ENCODE results near the gene FMNL1. TPM values are rescaled to one million over a fixed set of nuclear protein-coding genes. Genes with fewer than 3 reads are reported as not detected.
A peak's percentile ranks its signal among the peaks of the same experiment; 100 is the strongest.

Gene FMNL1
- total RNA-seq, 1 donor from 2014 or later: 13.7 TPM

- ATAC-seq: peak; percentile 30
- intact Hi-C loops (cut with DNase I): no loop called here
- no peak for DNase-seq (ENCODE audit: missing footprints)
These were observed 67.1 kb downstream of the FMNL1 start for GRCh38 chr17:45288825-45289224.

GRCh38 chr17:45289301-45290268 is 67.9 kb downstream of the FMNL1 start:
- intact Hi-C loops (cut with DNase I): no loop called here
- DNase-seq (ENCODE audit: missing footprints) (no peak), ATAC-seq (no peak)

DNA sequence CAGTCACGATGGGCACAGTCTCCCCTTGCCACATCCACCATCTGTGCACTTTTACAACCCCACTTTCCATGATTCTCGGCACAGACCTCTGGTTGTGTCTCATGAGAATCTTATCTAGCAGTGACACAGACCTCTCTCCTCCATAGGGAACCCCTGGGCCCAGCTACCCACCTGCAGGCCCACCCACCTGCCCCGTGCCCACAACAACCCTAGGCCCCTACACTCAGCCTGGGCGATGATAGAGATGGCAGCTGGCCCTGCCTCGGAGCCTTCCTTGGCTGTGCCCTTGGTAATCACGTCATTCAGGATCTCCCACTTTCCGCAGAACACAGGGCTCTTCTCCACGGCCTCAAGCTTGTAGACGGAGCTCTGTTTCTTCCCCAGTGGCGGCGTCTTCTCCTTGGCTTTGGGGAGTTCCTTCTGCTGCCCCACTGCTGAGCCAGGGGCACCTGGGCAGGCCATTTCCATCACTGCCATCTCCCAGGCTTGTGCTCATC is 68.6 kb downstream of the FMNL1 start:
- no peak for DNase-seq (ENCODE audit: missing footprints)
- intact Hi-C loops (cut with DNase I): no loop called here
- ATAC-seq: no peak

DNA sequence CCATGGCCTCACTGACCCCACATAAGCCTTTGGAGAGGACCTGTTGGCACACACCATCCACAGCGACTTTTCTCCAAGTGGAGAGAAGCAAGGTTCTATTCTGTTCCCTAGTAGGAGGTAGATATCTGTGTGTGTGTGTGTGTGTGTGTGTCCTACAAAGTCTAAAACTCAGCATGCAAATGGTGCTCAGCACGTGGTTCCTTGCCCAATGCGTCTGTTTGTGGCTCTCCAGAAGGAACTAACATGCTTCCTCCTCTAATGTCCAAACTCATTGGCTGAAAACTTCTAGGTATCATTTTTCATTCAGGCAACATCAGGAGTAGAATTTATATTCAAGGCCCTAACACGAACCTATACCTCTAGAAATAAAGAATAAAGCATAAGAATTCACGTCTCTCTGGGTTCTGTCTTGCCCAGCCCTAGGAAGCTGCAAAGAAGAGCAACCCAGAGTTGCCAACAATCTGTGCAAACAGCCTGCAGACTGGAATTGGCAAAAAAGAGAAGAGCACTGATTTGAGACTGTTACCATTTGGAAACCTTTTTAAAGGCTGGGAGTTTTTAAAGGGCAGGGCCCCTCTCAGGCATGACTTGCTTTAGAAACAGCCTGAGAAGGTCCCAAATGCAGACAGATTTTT is 69.6 kb downstream of the FMNL1 start:
- no peak for DNase-seq (ENCODE audit: missing footprints)

GRCh38 chr17:45292696-45293412 is 71.2 kb downstream of the FMNL1 start:
- ATAC-seq: no peak
- no peak for DNase-seq (ENCODE audit: missing footprints)
- intact Hi-C loops (cut with DNase I): no loop called here

More for the DNA sequence above, 69.6 kb downstream of the FMNL1 start:
- ATAC-seq: no peak
- intact Hi-C loops (cut with DNase I): no loop called here

DNA sequence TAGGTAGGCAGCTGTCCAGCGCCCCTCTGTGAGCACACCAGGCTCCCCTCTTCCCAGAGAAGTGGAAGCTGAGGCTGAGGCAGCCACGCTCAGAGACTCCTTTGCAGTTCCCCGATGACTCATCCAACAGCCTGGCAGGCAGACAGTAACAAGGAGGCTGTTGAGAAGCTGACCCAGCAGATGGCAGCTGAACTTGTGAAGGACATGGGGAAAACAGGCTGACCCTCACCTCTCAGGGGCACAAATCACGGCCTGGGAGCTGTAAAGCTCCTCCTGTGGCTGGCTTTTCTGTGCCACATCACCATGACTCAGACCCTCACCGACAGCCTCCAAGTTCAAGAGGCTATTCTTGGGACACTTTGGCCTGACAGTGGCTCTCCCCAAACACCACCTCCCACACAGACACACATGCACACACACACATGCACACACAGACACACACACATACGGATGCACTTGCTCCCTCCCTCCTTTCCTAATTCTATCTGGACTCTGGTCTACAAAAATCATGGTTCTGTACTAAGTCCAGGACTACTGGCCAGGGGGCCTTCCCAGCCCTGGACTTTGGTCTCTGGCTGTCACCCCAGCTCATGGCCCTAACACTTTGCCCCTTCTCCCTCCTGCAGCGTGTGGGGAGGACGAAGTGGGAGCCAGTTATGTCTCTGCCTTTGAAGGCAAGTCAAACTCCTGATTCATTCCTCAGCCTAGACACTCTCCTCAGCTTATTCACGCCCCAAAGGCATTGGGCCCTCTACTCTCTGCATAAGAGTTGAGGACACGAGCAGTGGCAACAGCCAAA is 71.9 kb downstream of the FMNL1 start:
- DNase-seq (ENCODE audit: missing footprints) (no peak), ATAC-seq (peak; percentile 80)
- intact Hi-C loops (cut with DNase I): loop anchor here (2.0 kb wide), 1 partner anchor 17 kb away; no protein-coding TSS in a partner anchor

DNA sequence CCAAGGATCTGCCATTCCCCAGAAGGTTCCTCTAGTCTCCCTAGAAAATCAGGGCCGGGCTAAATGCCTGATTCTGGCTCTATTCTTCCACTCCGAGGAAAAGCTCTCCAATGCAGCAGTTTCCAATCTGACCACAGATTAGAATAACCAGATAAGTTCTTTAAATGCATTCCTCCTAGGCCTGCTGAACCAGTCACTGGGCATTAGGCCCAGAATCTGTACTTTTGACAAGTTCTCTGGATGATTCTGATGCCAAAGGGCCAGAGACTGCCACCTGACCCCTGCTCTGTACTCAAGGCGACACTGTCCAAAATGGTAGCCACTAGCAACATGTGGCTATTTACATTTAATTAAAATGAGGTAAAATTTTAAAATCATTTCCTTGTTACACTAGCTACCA is 72.8 kb downstream of the FMNL1 start:
- intact Hi-C loops (cut with DNase I): loop anchor here (2.0 kb wide), 1 partner anchor 16 kb away; no protein-coding TSS in a partner anchor
- DNase-seq (ENCODE audit: missing footprints): no peak

DNA sequence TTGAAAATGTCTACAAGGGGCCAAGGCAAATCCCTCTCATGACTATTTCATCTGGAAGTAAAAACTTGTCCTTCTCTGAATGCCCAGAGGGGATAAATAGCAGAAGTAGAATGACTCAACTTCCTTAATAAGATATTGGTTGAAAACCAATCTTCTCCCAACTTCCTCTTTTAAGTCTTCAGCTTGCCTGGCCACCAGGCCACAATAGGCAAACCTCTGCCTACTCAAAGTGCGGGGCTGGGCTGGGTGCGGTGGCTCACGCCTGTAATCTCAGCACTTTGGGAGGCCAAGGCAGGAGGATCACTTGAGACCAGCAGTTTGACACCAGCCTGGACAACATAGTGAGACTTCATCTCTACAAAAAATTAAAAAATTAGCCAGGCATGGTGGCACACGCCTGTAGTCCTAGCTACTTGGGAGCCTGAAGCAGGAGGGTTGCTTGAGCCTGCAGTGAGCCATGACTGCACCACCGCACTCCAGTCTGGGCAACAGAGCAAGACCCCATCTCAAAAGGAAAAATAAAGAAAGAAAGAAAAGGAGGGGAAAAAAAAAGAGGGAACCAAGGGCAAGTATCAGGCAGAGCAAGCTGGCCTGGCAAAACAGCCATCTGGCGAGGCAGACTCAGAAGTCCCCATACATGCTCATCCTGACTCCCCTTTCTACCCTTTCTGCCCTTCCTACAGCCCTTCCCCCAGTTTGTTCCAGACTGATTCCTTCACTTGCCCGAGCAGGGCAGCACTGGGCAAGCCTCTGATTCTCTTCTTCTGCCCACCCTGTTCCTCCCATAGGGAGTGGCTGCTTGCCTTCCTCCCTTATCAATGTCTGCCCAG is 74.5 kb downstream of the FMNL1 start:
- intact Hi-C loops (cut with DNase I): no loop called here
- ATAC-seq: no peak
- DNase-seq (ENCODE audit: missing footprints): no peak

More for the DNA sequence above, 72.8 kb downstream of the FMNL1 start:
- peak; percentile 54 for ATAC-seq

- ATAC-seq (no peak), DNase-seq (ENCODE audit: missing footprints) (no peak)
- intact Hi-C loops (cut with DNase I): no loop called here
These were observed 75.1 kb downstream of the FMNL1 start for GRCh38 chr17:45296833-45297124.

Other genes starting within 250 kb of the FMNL1 start
- 24.2 TPM for gene DCAKD, start 170.3 kb upstream of the FMNL1 start, total RNA-seq
- 96.0 TPM for gene NMT1, start 160.6 kb upstream of the FMNL1 start, total RNA-seq
- 200 TPM for gene PLCD3, start 89.4 kb upstream of the FMNL1 start, total RNA-seq
- 6.7 TPM for gene ACBD4, start 86.2 kb upstream of the FMNL1 start, total RNA-seq
- gene HEXIM1, start 73.4 kb upstream of the FMNL1 start, total RNA-seq: 33.1 TPM
- 9.0 TPM for gene HEXIM2, start 60.0 kb upstream of the FMNL1 start, total RNA-seq
- not detected for gene SPATA32, start 40.2 kb downstream of the FMNL1 start, total RNA-seq
- 14.4 TPM for gene MAP3K14, start 95.1 kb downstream of the FMNL1 start, total RNA-seq
- gene ARHGAP27, start 211.0 kb downstream of the FMNL1 start, total RNA-seq: 34.4 TPM

Data from Right ventricle myocardium inferior (tissue), 1 donor.